Tibial nerve (tissue), 4 donors: ENCODE data around the gene RGL3. TPM values are rescaled to one million over a fixed set of nuclear protein-coding genes. Genes with fewer than 3 reads are reported as not detected.

ENCODE experiments used
- DNase-seq, 2 donors: peaks; one replicate each; pipeline ENCODE4 v3.0.0-alpha.2; 2019; ENCODE audit warnings: low spot score in 2 of 2
- H3K27ac ChIP-seq, 4 donors: fragments of 200-600 bp; sonication (generic) in 3 of 4; one replicate each; pipeline ENCODE4 v1.5.1; 2017 to 2019; ENCODE audit warnings: mild to moderate bottlenecking in 1 of 4
- H3K27me3 ChIP-seq, 2 donors: fragments of 200-600 bp; sonication (generic) in 1 of 2; one replicate each; pipeline versions ENCODE4 v1.5.1 to v1.6.0; 2017 to 2019
- H3K36me3 ChIP-seq, 3 donors: fragments of 200-600 bp; sonication (generic); one replicate each; pipeline ENCODE4 v1.5.1; 2018 to 2019
- H3K4me1 ChIP-seq, 4 donors: fragments of 200-600 bp; sonication (generic) in 3 of 4; one replicate each; pipeline ENCODE4 v1.5.1; 2017 to 2019
- H3K4me3 ChIP-seq, 4 donors: fragments of 200-600 bp; sonication (generic) in 3 of 4; one replicate each; pipeline ENCODE4 v1.5.1; 2017 to 2019; ENCODE audit warnings: mild to moderate bottlenecking in 1 of 4, moderate library complexity in 1 of 4
- H3K9me3 ChIP-seq, 4 donors: fragments of 200-600 bp; sonication (generic) in 3 of 4; one replicate each; pipeline ENCODE4 v1.5.1; 2017 to 2019
- CTCF ChIP-seq, 5 experiments: fragments of 200-600 bp in 3 of 5; fragments of 450-650 bp in 2 of 5; sonication (generic) in 3 of 5; IDR thresholded peaks; one replicate each; pipeline ENCODE4 v1.5.1; 2016 to 2019; ENCODE audit warnings: antibody characterized with exemption in 5 of 5, mild to moderate bottlenecking in 3 of 5, moderate library complexity in 2 of 5
- EP300 ChIP-seq, 2 donors: sonication (generic); formaldehyde crosslinking; IDR thresholded peaks; one replicate each; pipeline ENCODE4 v1.6.1; 2017; ENCODE audit warnings: antibody characterized with exemption in 2 of 2, mild to moderate bottlenecking in 1 of 2
- POLR2A ChIP-seq, 2 donors: fragments of 450-650 bp; IDR thresholded peaks; one replicate each; pipeline ENCODE4 v1.6.1; 2017; ENCODE audit warnings: antibody characterized with exemption in 2 of 2, mild to moderate bottlenecking in 2 of 2, moderate library complexity in 2 of 2
- WGBS, 2 donors: methylation state at CpG; one replicate each; pipeline ENCODE4 v1.1.5; 2018; 5-methylcytosine and 5-hydroxymethylcytosine counted together
- total RNA-seq, 4 donors: library from RNA; depleted of rRNA; stranded (reverse); fragments of >200 nt; gene quantifications; one replicate each; pipeline ENCODE4 v1.1.0, GENCODE V29; 2016

Gene RGL3
- total RNA-seq, 4 donors from 2014 or later = 5.7 to 17.9 (median 11.0) TPM

- Histone ChIP-seq H3K4me1 (no peaks in the 10 kb centered on the region), H3K4me3 (no peak overlapping the region), H3K36me3 (peaks cover 0 to 99% (median 13%) of the 10 kb centered on the region in 3 donors), H3K27ac (no peak overlapping the region), H3K27me3 (no peaks in the 10 kb centered on the region), H3K9me3 (no peaks in the 10 kb centered on the region)
- 83 to 90% methylated on average over 14 of the region's 14 CpGs for WGBS, 2 donors
- TF ChIP-seq CTCF (IDR thresholded peaks at IDR 0.05) (no peak), EP300 (IDR thresholded peaks at IDR 0.05) (no peak), POLR2A (IDR thresholded peaks at IDR 0.05) (no peak)
- DNase-seq = no peak
Measured at GRCh38 chr19:11446271-11446651, 27.1 kb upstream of the RGL3 start.

GRCh38 chr19:11445141-11445540, 26.0 kb upstream of the RGL3 start:
- Histone ChIP-seq H3K4me1 (no peaks in the 10 kb centered on the region), H3K9me3 (no peaks in the 10 kb centered on the region), H3K4me3 (no peak overlapping the region), H3K27me3 (no peaks in the 10 kb centered on the region), H3K27ac (no peak overlapping the region), H3K36me3 (peaks cover 0 to 100% (median 13%) of the 10 kb centered on the region in 3 donors)
- TF ChIP-seq POLR2A (IDR thresholded peaks at IDR 0.05) = no peak
- TF ChIP-seq EP300 (IDR thresholded peaks at IDR 0.05) = no peak
- TF ChIP-seq CTCF (IDR thresholded peaks at IDR 0.05) = no peak
- DNase-seq = no peak
- WGBS, 2 donors = 81 to 89% methylated on average over 10 to 13 of the region's 13 CpGs

- no peak for DNase-seq
- TF ChIP-seq CTCF (IDR thresholded peaks at IDR 0.05) (no peak), POLR2A (IDR thresholded peaks at IDR 0.05) (no peak), EP300 (IDR thresholded peaks at IDR 0.05) (no peak)
- no peak overlapping the region for H3K4me3 ChIP-seq
- no peaks in the 10 kb centered on the region for H3K9me3 ChIP-seq
- WGBS, 2 donors = 71 to 81% methylated on average over 5 of the region's 5 CpGs
- no peaks in the 10 kb centered on the region for H3K4me1 ChIP-seq
- peaks cover 0 to 100% (median 13%) of the 10 kb centered on the region in 3 donors for H3K36me3 ChIP-seq
- H3K27ac ChIP-seq = no peak overlapping the region
- no peaks in the 10 kb centered on the region for H3K27me3 ChIP-seq
Measured at GRCh38 chr19:11444059-11444458, 24.9 kb upstream of the RGL3 start.

GRCh38 chr19:11437955-11438354, 18.8 kb upstream of the RGL3 start:
- no peak overlapping the region for H3K27ac ChIP-seq
- no peaks in the 10 kb centered on the region for H3K9me3 ChIP-seq
- no peaks in the 10 kb centered on the region for H3K27me3 ChIP-seq
- TF ChIP-seq POLR2A (IDR thresholded peaks at IDR 0.05) (no peak), EP300 (IDR thresholded peaks at IDR 0.05) (no peak), CTCF (IDR thresholded peaks at IDR 0.05) (no peak)
- no peak overlapping the region for H3K4me3 ChIP-seq
- peaks cover 0 to 23% (median 10%) of the 10 kb centered on the region in 4 donors for H3K4me1 ChIP-seq
- WGBS, 2 donors = 87 to 94% methylated on average over 9 of the region's 9 CpGs
- DNase-seq = no peak
- H3K36me3 ChIP-seq = peaks cover 0 to 67% (median 2%) of the 10 kb centered on the region in 3 donors

GRCh38 chr19:11435833-11436313, 16.8 kb upstream of the RGL3 start:
- H3K27me3 ChIP-seq = no peaks in the 10 kb centered on the region
- H3K27ac ChIP-seq = peak overlapping the region; percentile 65 to 85 (median 69)
- H3K4me1 ChIP-seq = peaks cover 0 to 23% (median 10%) of the 10 kb centered on the region in 4 donors
- 4 to 9% methylated on average over 9 to 21 of the region's 21 CpGs for WGBS, 2 donors
- H3K4me3 ChIP-seq = peak overlapping the region; percentile 60 to 84 (median 74)
- no peaks in the 10 kb centered on the region for H3K9me3 ChIP-seq
- DNase-seq = no peak
- H3K36me3 ChIP-seq = peaks cover 0 to 46% (median 2%) of the 10 kb centered on the region in 3 donors
- TF ChIP-seq CTCF (IDR thresholded peaks at IDR 0.05) (no peak), POLR2A (IDR thresholded peaks at IDR 0.05) (no peak), EP300 (IDR thresholded peaks at IDR 0.05) (no peak)
